GM12878 (cell line): Measurements from ENCODE around the gene CSDE1. TPM values are rescaled to one million over a fixed set of nuclear protein-coding genes. Genes with fewer than 3 reads are reported as not detected.
A peak's percentile ranks its signal among the peaks of the same experiment; 100 is the strongest.

Experiments
- ATAC-seq: fragments of 200-7000 bp; cut with Tn5 transposase; 3 replicates; pipeline ENCODE4 v1.9.1; 2020; ENCODE audit warnings: mild to moderate bottlenecking, moderate library complexity
- BruUV-seq: library from RNA; stranded (reverse); fragments of 400-500 nt; replicated peaks from 2 replicates; lab custom pipeline; 2021; lab: Mats Ljungman, UMichigan
- CTCF ChIA-PET: fragments of 300-600 bp; sonication (Branson Sonifier 250); formaldehyde crosslinking; extraction: SDS; loops from one replicate; lab custom pipeline; 2021; ENCODE audit warnings: inconsistent platforms; lab: Yijun Ruan, JAX
- POLR2A ChIA-PET: fragments of 350-600 bp; formaldehyde crosslinking; extraction: SDS; loops from one replicate; lab custom pipeline; 2021; ENCODE audit warnings: inconsistent platforms; lab: Charles Lee
- RAD21 ChIA-PET: fragments of 300-600 bp; sonication (Branson Sonifier 250); formaldehyde crosslinking; loops from one replicate; lab custom pipeline; 2023; ENCODE audit warnings: antibody characterized with exemption; ENCODE audit not compliant: unreplicated experiment; lab: Charles Lee
- SMC1A ChIA-PET: fragments of 300-600 bp; sonication (Branson Sonifier 250); formaldehyde crosslinking; loops from one replicate; lab custom pipeline; 2023; ENCODE audit not compliant: unreplicated experiment, uncharacterized antibody; lab: Charles Lee
- DNase-seq: peaks from one replicate; pipeline ENCODE4 v3.0.0-alpha.2; 2011; ENCODE audit warnings: low read depth, low spot score
- FAIRE-seq: peaks from 3 replicates; lab custom pipeline; 2011; peaks lifted over from hg19 to GRCh38; lab: Jason Lieb, UNC
- H2AFZ ChIP-seq: 2 replicates; pipeline ENCODE4 v1.6.0; 2011; ENCODE audit warnings: low read depth, low read length, control low read depth; ENCODE audit not compliant: control insufficient read depth
- H3K27ac ChIP-seq: 2 replicates; pipeline ENCODE4 v1.5.1; 2011; ENCODE audit warnings: control low read depth; ENCODE audit not compliant: control insufficient read depth, insufficient read depth
- H3K27me3 ChIP-seq, 2 experiments: replicated peaks in 1 of 2; 2 replicates each; pipeline versions ENCODE4 v1.6.0 to v1.6.1; 2011; ENCODE audit warnings: low read length in 1 of 2; ENCODE audit not compliant: control insufficient read depth in 2 of 2, insufficient read depth in 2 of 2
- H3K36me3 ChIP-seq, 2 experiments: 2 replicates each; pipeline ENCODE4 v1.5.1; 2011; ENCODE audit warnings: low read length in 1 of 2; ENCODE audit not compliant: control insufficient read depth in 2 of 2, insufficient read depth in 2 of 2
- H3K4me1 ChIP-seq: 2 replicates; pipeline ENCODE4 v1.6.1; 2011; ENCODE audit warnings: mild to moderate bottlenecking, low read length, moderate library complexity, mixed read lengths; ENCODE audit not compliant: control insufficient read depth, insufficient read depth
- H3K4me2 ChIP-seq: 2 replicates; pipeline ENCODE4 v1.6.0; 2011; ENCODE audit warnings: control low read depth; ENCODE audit not compliant: control insufficient read depth, insufficient read depth
- H3K4me3 ChIP-seq: fragments of 200-600 bp; sonication (generic); 2 replicates; pipeline ENCODE4 v1.5.1; 2016
- H3K79me2 ChIP-seq: 2 replicates; pipeline ENCODE4 v1.6.0; 2011; ENCODE audit warnings: low read length; ENCODE audit not compliant: control insufficient read depth, insufficient read depth
- H3K9ac ChIP-seq: 2 replicates; pipeline ENCODE4 v1.8.0; 2011; ENCODE audit warnings: low read length, control low read depth, mixed read lengths; ENCODE audit not compliant: control insufficient read depth, insufficient read depth
- H3K9me3 ChIP-seq: replicated peaks from 3 replicates; pipeline ENCODE4 v1.5.1; 2011; ENCODE audit warnings: mild to moderate bottlenecking, low read length; ENCODE audit not compliant: control insufficient read depth, insufficient read depth
- H4K20me1 ChIP-seq: 2 replicates; pipeline ENCODE4 v1.6.0; 2011; ENCODE audit not compliant: control insufficient read depth, insufficient read depth
- BMI1 ChIP-seq: fragments of 450-650 bp; IDR thresholded peaks from 2 replicates; pipeline ENCODE4 v1.6.1; 2016; ENCODE audit warnings: mild to moderate bottlenecking, moderate library complexity, borderline replicate concordance
- CHD1 ChIP-seq: IDR thresholded peaks from 2 replicates; pipeline ENCODE4 v1.6.1; 2012; ENCODE audit warnings: low read depth, low read length, improper control_type of control experiment
- CHD4 ChIP-seq: fragments of 200-600 bp; sonication (generic); IDR thresholded peaks from 2 replicates; pipeline ENCODE4 v1.6.1; 2016; ENCODE audit warnings: mild to moderate bottlenecking
- CREM ChIP-seq: IDR thresholded peaks from 2 replicates; pipeline ENCODE4 v1.6.1; 2014; ENCODE audit warnings: antibody characterized with exemption, low read depth
- FOXK2 ChIP-seq: fragments of 450-650 bp; IDR thresholded peaks from 2 replicates; pipeline ENCODE4 v1.6.1; 2017; ENCODE audit warnings: mild to moderate bottlenecking, moderate library complexity
- HDGF ChIP-seq: fragments of 450-650 bp; IDR thresholded peaks from 2 replicates; pipeline ENCODE4 v1.6.1; 2016; ENCODE audit warnings: antibody characterized with exemption
- JUNB ChIP-seq: IDR thresholded peaks from 2 replicates; pipeline ENCODE4 v1.6.1; 2016; ENCODE audit warnings: antibody characterized with exemption, mild to moderate bottlenecking
- MEF2A ChIP-seq: IDR thresholded peaks from 2 replicates; pipeline ENCODE4 v1.6.1; 2011; ENCODE audit warnings: low read depth, mild to moderate bottlenecking, low read length, moderate library complexity; ENCODE audit not compliant: insufficient read depth
- MXI1 ChIP-seq: fragments of 150-350 bp; IDR thresholded peaks from 2 replicates; pipeline ENCODE4 v1.6.1; 2011; ENCODE audit warnings: low read depth, mild to moderate bottlenecking, inconsistent platforms, low read length, improper control_type of control experiment
- NFIC ChIP-seq: IDR thresholded peaks from 2 replicates; pipeline ENCODE4 v1.6.1; 2012; ENCODE audit warnings: low read depth, mild to moderate bottlenecking, inconsistent platforms, low read length, moderate library complexity
- NKRF ChIP-seq: fragments of 450-650 bp; conservative IDR thresholded peaks from 2 replicates; pipeline ENCODE4 v1.6.1; 2017; ENCODE audit warnings: mild to moderate bottlenecking, moderate library complexity
- RUNX3 ChIP-seq: IDR thresholded peaks from 2 replicates; pipeline ENCODE4 v1.6.1; 2012; ENCODE audit warnings: low read length, inconsistent platforms
- SMAD1 ChIP-seq: fragments of 450-650 bp; IDR thresholded peaks from 2 replicates; pipeline ENCODE4 v1.6.1; 2018; ENCODE audit warnings: mild to moderate bottlenecking, low read depth; ENCODE audit not compliant: partially characterized antibody
- ZSCAN29 ChIP-seq: fragments of 450-650 bp; IDR thresholded peaks from 2 replicates; pipeline ENCODE4 v1.6.1; 2017; ENCODE audit warnings: mild to moderate bottlenecking, moderate library complexity
- WGBS: methylation state at CpG from one replicate; pipeline ENCODE4 v1.1.6; 2016; ENCODE audit warnings: low lambda C conversion rate; ENCODE audit not compliant: insufficient replicate concordance, insufficient coverage; ENCODE audit errors: missing lambda C conversion rate; 5-methylcytosine and 5-hydroxymethylcytosine counted together
- in situ Hi-C: fragments of 300-500 bp; cut with MboI; formaldehyde crosslinking; loops from 9 replicates; pipeline ENCODE4 v1.14.3; 2018; ENCODE audit warnings: mixed read lengths
- intact Hi-C: fragments of 100-400 bp; cut with micrococcal nuclease; formaldehyde crosslinking; loops from one replicate; pipeline ENCODE4 v1.14.2; 2022; ENCODE audit not compliant: unreplicated experiment
- polyA plus RNA-seq, 11 experiments: library from polyadenylated mRNA; depleted of rRNA in 4 of 11; unstranded in 6 of 11; stranded (reverse) in 5 of 11; fragments of >200 nt; fragmentation: Nextera tagmentation in 4 of 11; fragmentation: Illumina TruSeq in 1 of 11; extraction: Ambion mirVana in 4 of 11; extraction: Trizol in 1 of 11; gene quantifications; 1 replicate in 1 of 11; 2 replicates in 10 of 11; pipeline versions ENCODE4 v1.2.1 to v1.2.3, GENCODE V29; 2011 to 2016; ENCODE audit warnings: inconsistent platforms in 2 of 11, missing spikeins in 2 of 11, low read depth in 1 of 11
- total RNA-seq, 4 experiments: library from RNA; depleted of rRNA in 3 of 4; stranded (reverse); fragments of >200 nt in 3 of 4; fragmentation: Illumina TruSeq in 1 of 4; extraction: Trizol in 1 of 4; gene quantifications; 2 replicates each; pipeline versions ENCODE4 v1.2.1 to v1.2.3, GENCODE V29; 2013 to 2021

The CSDE1 gene
- total and polyA plus RNA-seq, 10 of the 15 experiments (the other 5 are each of a cell fraction or from before 2014, with no cell fraction given): 130 to 390 (median 246) TPM

GRCh38 chr1:114745291-114745690, 12.5 kb downstream of the CSDE1 start:
- Histone ChIP-seq H3K4me3 (no peak overlapping the region), H3K4me2 (no peak overlapping the region), H3K27me3 (no peaks in the 10 kb centered on the region), H3K9me3 (no peaks in the 10 kb centered on the region), H3K4me1 (no peaks in the 10 kb centered on the region), H4K20me1 (peaks cover 4% of the 10 kb centered on the region; the same call in 1 of the 2 replicates), H3K9ac (no peak overlapping the region), H3K36me3 (peaks cover 0 to 41% of the 10 kb centered on the region in 2 experiments), H2AFZ (no peak overlapping the region)
- ATAC-seq (peak; percentile 21), FAIRE-seq (no peak), DNase-seq (no peak)
- POLR2A ChIA-PET: interaction anchor here (1.5 kb wide), 1 partner anchor 29 kb away, joined by 6 read pairs; the partner anchor contains the start of gene NRAS
- WGBS: 31% methylated on average over 2 of the region's 2 CpGs
- BruUV-seq: no TSS peak
- CTCF ChIA-PET: interaction anchor here (0.8 to 1.5 kb wide), 3 partner anchors 8 to 354 kb away, joined by 3 to 4 read pairs (median 3); no protein-coding TSS in a partner anchor
- SMC1A ChIA-PET: interaction anchor here (1.1 to 1.3 kb wide), 5 partner anchors 8 to 25 kb away, joined by 3 to 7 read pairs (median 4); no protein-coding TSS in a partner anchor
- TF ChIP-seq FOXK2: no peak
- TF ChIP-seq CHD1: no peak
- TF ChIP-seq BMI1: no peak
- TF ChIP-seq RUNX3: peak; percentile 82
- TF ChIP-seq SMAD1: no peak
- peak; percentile 37; the same call in 1 of the 2 replicates for TF ChIP-seq JUNB
- peak; percentile 21; the same call in 1 of the 2 replicates for TF ChIP-seq CREM
- TF ChIP-seq MXI1: no peak
- 0 out of 2 replicates have a peak, but pooled peaks have one; percentile 27 for TF ChIP-seq MEF2A
- TF ChIP-seq ZSCAN29: no peak
- TF ChIP-seq CHD4: no peak
- peak; percentile 47; the same call in 1 of the 2 replicates for TF ChIP-seq NFIC
- TF ChIP-seq NKRF: no peak
- no peak for TF ChIP-seq HDGF
- TF ChIP-seq, all 136 proteins: peak for 5
- RAD21 ChIA-PET: interaction anchor here (0.7 kb wide), 1 partner anchor 10 kb away, joined by 3 read pairs; no protein-coding TSS in a partner anchor
- in situ Hi-C loops (loop anchor here (25.0 kb wide), 1 partner anchor 1783 kb away; the partner anchor contains the start of gene SLC16A1), intact Hi-C loops (no loop called here)
- Histone ChIP-seq H3K27ac (no peak overlapping the region), H3K79me2 (peaks cover 94% of the 10 kb centered on the region)
